HCT116 (cell line): Measurements from ENCODE around the gene RMND1.

Source experiments
- ELF1 ChIP-seq: IDR thresholded peaks from 2 replicates; pipeline ENCODE4 v1.6.1; 2012; ENCODE audit warnings: low read depth, borderline replicate concordance
- POLR2AphosphoS5 ChIP-seq: IDR thresholded peaks from 2 replicates; pipeline ENCODE4 v1.6.1; 2011; ENCODE audit warnings: mild to moderate bottlenecking, low read depth, low read length, moderate library complexity
- TCF7L2 ChIP-seq: IDR thresholded peaks from 2 replicates; pipeline ENCODE4 v1.7.0; 2011; ENCODE audit warnings: borderline replicate concordance, inconsistent platforms; ENCODE audit not compliant: insufficient read depth, insufficient read length; ENCODE audit errors: extremely low read depth
- YY1 ChIP-seq: IDR thresholded peaks from 2 replicates; pipeline ENCODE4 v1.6.1; 2011; ENCODE audit warnings: low read length, low read depth, moderate library complexity, mild to moderate bottlenecking; ENCODE audit not compliant: insufficient replicate concordance; ENCODE audit errors: extremely low read depth
- TF ChIP-seq, protein P1 (sequence below), 3 experiments: fragments of 200-600 bp in 1 of 3; sonication (generic) in 1 of 3; IDR thresholded peaks in 2 of 3; conservative IDR thresholded peaks in 1 of 3; 2 replicates each; pipeline ENCODE4 v1.5.1; 2012 to 2017; ENCODE audit warnings: low read depth in 2 of 3, low read length in 2 of 3, antibody characterized with exemption in 1 of 3, borderline replicate concordance in 1 of 3, control low read depth in 1 of 3, mild to moderate bottlenecking in 1 of 3, mixed read lengths in 1 of 3, mixed run types in 1 of 3, moderate library complexity in 1 of 3; ENCODE audit not compliant: insufficient read depth in 1 of 3

- TF ChIP-seq YY1 = no peak
- TF ChIP-seq, protein P1, sequence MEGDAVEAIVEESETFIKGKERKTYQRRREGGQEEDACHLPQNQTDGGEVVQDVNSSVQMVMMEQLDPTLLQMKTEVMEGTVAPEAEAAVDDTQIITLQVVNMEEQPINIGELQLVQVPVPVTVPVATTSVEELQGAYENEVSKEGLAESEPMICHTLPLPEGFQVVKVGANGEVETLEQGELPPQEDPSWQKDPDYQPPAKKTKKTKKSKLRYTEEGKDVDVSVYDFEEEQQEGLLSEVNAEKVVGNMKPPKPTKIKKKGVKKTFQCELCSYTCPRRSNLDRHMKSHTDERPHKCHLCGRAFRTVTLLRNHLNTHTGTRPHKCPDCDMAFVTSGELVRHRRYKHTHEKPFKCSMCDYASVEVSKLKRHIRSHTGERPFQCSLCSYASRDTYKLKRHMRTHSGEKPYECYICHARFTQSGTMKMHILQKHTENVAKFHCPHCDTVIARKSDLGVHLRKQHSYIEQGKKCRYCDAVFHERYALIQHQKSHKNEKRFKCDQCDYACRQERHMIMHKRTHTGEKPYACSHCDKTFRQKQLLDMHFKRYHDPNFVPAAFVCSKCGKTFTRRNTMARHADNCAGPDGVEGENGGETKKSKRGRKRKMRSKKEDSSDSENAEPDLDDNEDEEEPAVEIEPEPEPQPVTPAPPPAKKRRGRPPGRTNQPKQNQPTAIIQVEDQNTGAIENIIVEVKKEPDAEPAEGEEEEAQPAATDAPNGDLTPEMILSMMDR (IDR thresholded peaks at IDR 0.05 in 2 of 3, conservative IDR thresholded peaks at IDR 0.05 in 1 of 3; ENCODE audit: borderline replicate concordance in 1 of 3, insufficient read depth in 1 of 3, low read depth in 2 of 3, low read length in 2 of 3) = no peak
- no peak for TF ChIP-seq TCF7L2
- no peak for TF ChIP-seq ELF1
- no peak for TF ChIP-seq POLR2AphosphoS5
Measured at GRCh38 chr6:151399679-151400078, 52.2 kb downstream of the RMND1 start.
